ENCODE measurements around the gene PITPNB.

Gene PITPNB

GRCh38 chr22:27872488-27872887, 46.6 kb downstream of the PITPNB start:
- Histone ChIP-seq H3K4me3 (ENCODE audit: low read depth in 1 of 2, low read length in 2 of 2) (no peak overlapping the region), H3K27ac (ENCODE audit: low read depth, low read length) (no peak overlapping the region), H3K9me3 (ENCODE audit: control insufficient read depth in 1 of 2, low read length in 2 of 2) (no peaks in the 10 kb centered on the region), H3K9ac (ENCODE audit: low read depth in 1 of 2, low read length in 2 of 2) (no peak overlapping the region), H3K4me1 (ENCODE audit: control insufficient read depth in 1 of 2, insufficient read depth in 2 of 2, low read length in 2 of 2) (peaks cover 37 to 69% of the 10 kb centered on the region in 2 donors), H3K36me3 (ENCODE audit: control insufficient read depth in 1 of 2, insufficient read depth in 2 of 2, low read length in 2 of 2) (peaks cover 6 to 24% of the 10 kb centered on the region in 2 donors), H3K27me3 (ENCODE audit: control insufficient read depth in 1 of 2, insufficient read depth in 2 of 2, low read length in 2 of 2) (no peaks in the 10 kb centered on the region)

GRCh38 chr22:27871306-27872014, 47.6 kb downstream of the PITPNB start:
- no peaks in the 10 kb centered on the region for H3K27me3 ChIP-seq (ENCODE audit: control insufficient read depth in 1 of 2, insufficient read depth in 2 of 2, low read length in 2 of 2)
- H3K4me1 ChIP-seq (ENCODE audit: control insufficient read depth in 1 of 2, insufficient read depth in 2 of 2, low read length in 2 of 2) = peaks cover 37 to 70% of the 10 kb centered on the region in 2 donors
- no peak overlapping the region for H3K4me3 ChIP-seq (ENCODE audit: low read depth in 1 of 2, low read length in 2 of 2)
- no peak overlapping the region for H3K9ac ChIP-seq (ENCODE audit: low read depth in 1 of 2, low read length in 2 of 2)
- H3K27ac ChIP-seq (ENCODE audit: low read depth, low read length) = no peak overlapping the region
- H3K9me3 ChIP-seq (ENCODE audit: control insufficient read depth in 1 of 2, low read length in 2 of 2) = no peaks in the 10 kb centered on the region
- H3K36me3 ChIP-seq (ENCODE audit: control insufficient read depth in 1 of 2, insufficient read depth in 2 of 2, low read length in 2 of 2) = peaks cover 6 to 26% of the 10 kb centered on the region in 2 donors

GRCh38 chr22:27870234-27871191, 48.5 kb downstream of the PITPNB start:
- peaks cover 37 to 68% of the 10 kb centered on the region in 2 donors for H3K4me1 ChIP-seq (ENCODE audit: control insufficient read depth in 1 of 2, insufficient read depth in 2 of 2, low read length in 2 of 2)
- H3K27ac ChIP-seq (ENCODE audit: low read depth, low read length) = peak overlapping the region; percentile 66
- H3K9ac ChIP-seq (ENCODE audit: low read depth in 1 of 2, low read length in 2 of 2) = no peak overlapping the region
- no peaks in the 10 kb centered on the region for H3K9me3 ChIP-seq (ENCODE audit: control insufficient read depth in 1 of 2, low read length in 2 of 2)
- H3K4me3 ChIP-seq (ENCODE audit: low read depth in 1 of 2, low read length in 2 of 2) = no peak overlapping the region
- no peaks in the 10 kb centered on the region for H3K27me3 ChIP-seq (ENCODE audit: control insufficient read depth in 1 of 2, insufficient read depth in 2 of 2, low read length in 2 of 2)
- H3K36me3 ChIP-seq (ENCODE audit: control insufficient read depth in 1 of 2, insufficient read depth in 2 of 2, low read length in 2 of 2) = peaks cover 6 to 26% of the 10 kb centered on the region in 2 donors

GRCh38 chr22:27868732-27869282, 50.2 kb downstream of the PITPNB start:
- Histone ChIP-seq H3K4me3 (ENCODE audit: low read depth in 1 of 2, low read length in 2 of 2) (peak overlapping the region in 1 of 2 donors; percentile 20), H3K27me3 (ENCODE audit: control insufficient read depth in 1 of 2, insufficient read depth in 2 of 2, low read length in 2 of 2) (no peaks in the 10 kb centered on the region), H3K9me3 (ENCODE audit: control insufficient read depth in 1 of 2, low read length in 2 of 2) (no peaks in the 10 kb centered on the region), H3K27ac (ENCODE audit: low read depth, low read length) (peak overlapping the region; percentile 46), H3K4me1 (ENCODE audit: control insufficient read depth in 1 of 2, insufficient read depth in 2 of 2, low read length in 2 of 2) (peaks cover 37 to 59% of the 10 kb centered on the region in 2 donors), H3K9ac (ENCODE audit: low read depth in 1 of 2, low read length in 2 of 2) (peak overlapping the region in 1 of 2 donors; percentile 47), H3K36me3 (ENCODE audit: control insufficient read depth in 1 of 2, insufficient read depth in 2 of 2, low read length in 2 of 2) (peaks cover 6 to 26% of the 10 kb centered on the region in 2 donors)

- H3K9ac ChIP-seq (ENCODE audit: low read depth in 1 of 2, low read length in 2 of 2) = peak overlapping the region in 1 of 2 donors; percentile 47
- H3K27me3 ChIP-seq (ENCODE audit: control insufficient read depth in 1 of 2, insufficient read depth in 2 of 2, low read length in 2 of 2) = no peaks in the 10 kb centered on the region
- H3K4me3 ChIP-seq (ENCODE audit: low read depth in 1 of 2, low read length in 2 of 2) = peak overlapping the region in 1 of 2 donors; percentile 20
- peaks cover 37 to 65% of the 10 kb centered on the region in 2 donors for H3K4me1 ChIP-seq (ENCODE audit: control insufficient read depth in 1 of 2, insufficient read depth in 2 of 2, low read length in 2 of 2)
- H3K27ac ChIP-seq (ENCODE audit: low read depth, low read length) = peak overlapping the region; percentile 46
- H3K9me3 ChIP-seq (ENCODE audit: control insufficient read depth in 1 of 2, low read length in 2 of 2) = no peaks in the 10 kb centered on the region
- H3K36me3 ChIP-seq (ENCODE audit: control insufficient read depth in 1 of 2, insufficient read depth in 2 of 2, low read length in 2 of 2) = peaks cover 6 to 20% of the 10 kb centered on the region in 2 donors
These were observed 50.9 kb downstream of the PITPNB start for GRCh38 chr22:27867953-27868731.

GRCh38 chr22:27867085-27867952, 51.7 kb downstream of the PITPNB start:
- Histone ChIP-seq H3K36me3 (ENCODE audit: control insufficient read depth in 1 of 2, insufficient read depth in 2 of 2, low read length in 2 of 2) (peaks cover 1 to 18% of the 10 kb centered on the region in 2 donors), H3K9ac (ENCODE audit: low read depth in 1 of 2, low read length in 2 of 2) (peak overlapping the region in 1 of 2 donors; percentile 27), H3K27me3 (ENCODE audit: control insufficient read depth in 1 of 2, insufficient read depth in 2 of 2, low read length in 2 of 2) (no peaks in the 10 kb centered on the region), H3K4me1 (ENCODE audit: control insufficient read depth in 1 of 2, insufficient read depth in 2 of 2, low read length in 2 of 2) (peaks cover 42 to 73% of the 10 kb centered on the region in 2 donors), H3K4me3 (ENCODE audit: low read depth in 1 of 2, low read length in 2 of 2) (no peak overlapping the region), H3K27ac (ENCODE audit: low read depth, low read length) (peak overlapping the region; percentile 53), H3K9me3 (ENCODE audit: control insufficient read depth in 1 of 2, low read length in 2 of 2) (no peaks in the 10 kb centered on the region)

GRCh38 chr22:27866135-27867084, 52.6 kb downstream of the PITPNB start:
- H3K27me3 ChIP-seq (ENCODE audit: control insufficient read depth in 1 of 2, insufficient read depth in 2 of 2, low read length in 2 of 2) = no peaks in the 10 kb centered on the region
- no peaks in the 10 kb centered on the region for H3K9me3 ChIP-seq (ENCODE audit: control insufficient read depth in 1 of 2, low read length in 2 of 2)
- peak overlapping the region; percentile 53 for H3K27ac ChIP-seq (ENCODE audit: low read depth, low read length)
- H3K36me3 ChIP-seq (ENCODE audit: control insufficient read depth in 1 of 2, insufficient read depth in 2 of 2, low read length in 2 of 2) = peaks cover 0 to 19% of the 10 kb centered on the region in 2 donors
- H3K9ac ChIP-seq (ENCODE audit: low read depth in 1 of 2, low read length in 2 of 2) = no peak overlapping the region
- no peak overlapping the region for H3K4me3 ChIP-seq (ENCODE audit: low read depth in 1 of 2, low read length in 2 of 2)
- H3K4me1 ChIP-seq (ENCODE audit: control insufficient read depth in 1 of 2, insufficient read depth in 2 of 2, low read length in 2 of 2) = peaks cover 38 to 68% of the 10 kb centered on the region in 2 donors

GRCh38 chr22:27865496-27865895, 53.6 kb downstream of the PITPNB start:
- H3K4me1 ChIP-seq (ENCODE audit: control insufficient read depth in 1 of 2, insufficient read depth in 2 of 2, low read length in 2 of 2) = peaks cover 31 to 59% of the 10 kb centered on the region in 2 donors
- H3K4me3 ChIP-seq (ENCODE audit: low read depth in 1 of 2, low read length in 2 of 2) = no peak overlapping the region
- no peaks in the 10 kb centered on the region for H3K27me3 ChIP-seq (ENCODE audit: control insufficient read depth in 1 of 2, insufficient read depth in 2 of 2, low read length in 2 of 2)
- no peak overlapping the region for H3K27ac ChIP-seq (ENCODE audit: low read depth, low read length)
- peaks cover 0 to 19% of the 10 kb centered on the region in 2 donors for H3K36me3 ChIP-seq (ENCODE audit: control insufficient read depth in 1 of 2, insufficient read depth in 2 of 2, low read length in 2 of 2)
- H3K9me3 ChIP-seq (ENCODE audit: control insufficient read depth in 1 of 2, low read length in 2 of 2) = no peaks in the 10 kb centered on the region
- H3K9ac ChIP-seq (ENCODE audit: low read depth in 1 of 2, low read length in 2 of 2) = no peak overlapping the region
